Measurements from ENCODE around the gene M6PR.

The M6PR gene

DNA sequence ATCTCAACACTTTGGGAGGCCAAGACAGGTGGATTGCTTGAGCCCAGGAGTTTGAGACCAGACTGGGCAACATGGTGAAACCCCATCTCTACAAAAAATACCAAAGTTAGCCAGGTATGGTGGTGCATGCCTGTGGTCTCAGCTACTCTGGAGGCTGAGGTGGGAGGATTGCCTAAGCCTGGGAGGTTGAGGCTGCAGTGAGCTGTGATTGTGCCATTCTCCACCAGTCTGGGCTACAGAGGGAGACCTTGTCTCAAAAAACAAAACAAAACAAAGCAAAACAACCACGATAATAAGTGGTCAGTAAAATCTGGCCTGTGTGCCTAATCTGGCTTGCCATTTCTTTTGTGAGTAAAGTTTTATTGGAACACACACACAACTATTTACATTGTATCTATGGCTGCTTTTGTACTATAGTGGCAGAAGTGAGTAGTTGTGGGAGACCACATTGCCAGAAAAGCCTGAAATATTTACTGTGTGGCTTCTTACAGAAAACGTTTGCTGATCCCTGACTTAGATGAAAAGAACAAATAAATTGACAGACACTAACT lies 20.5 kb upstream of the M6PR start:
- Mint-ChIP-seq H3K36me3 (ENCODE audit: low read depth) (peaks cover 47% of the 10 kb centered on the region), H3K27ac (no peak overlapping the region)

DNA sequence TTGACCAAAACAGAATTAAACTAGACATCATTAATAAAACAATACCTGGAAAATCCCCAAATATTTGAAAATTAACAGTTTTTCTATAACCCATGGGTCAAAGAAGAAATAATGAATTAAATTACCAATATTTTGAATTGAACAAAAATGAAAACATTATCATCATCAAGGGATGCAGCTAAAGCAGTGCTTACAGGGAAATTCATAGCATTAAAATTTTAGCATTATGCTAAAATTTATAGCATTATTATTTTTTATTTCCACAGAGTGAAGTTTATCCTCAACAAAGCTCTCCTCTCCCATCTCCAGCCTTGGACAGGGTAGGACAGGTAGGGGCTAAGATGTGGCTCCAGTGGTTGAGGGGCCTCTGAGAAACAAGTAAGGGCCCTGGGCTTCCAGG lies 19.3 kb upstream of the M6PR start:
- TF ChIP-seq, protein P1, sequence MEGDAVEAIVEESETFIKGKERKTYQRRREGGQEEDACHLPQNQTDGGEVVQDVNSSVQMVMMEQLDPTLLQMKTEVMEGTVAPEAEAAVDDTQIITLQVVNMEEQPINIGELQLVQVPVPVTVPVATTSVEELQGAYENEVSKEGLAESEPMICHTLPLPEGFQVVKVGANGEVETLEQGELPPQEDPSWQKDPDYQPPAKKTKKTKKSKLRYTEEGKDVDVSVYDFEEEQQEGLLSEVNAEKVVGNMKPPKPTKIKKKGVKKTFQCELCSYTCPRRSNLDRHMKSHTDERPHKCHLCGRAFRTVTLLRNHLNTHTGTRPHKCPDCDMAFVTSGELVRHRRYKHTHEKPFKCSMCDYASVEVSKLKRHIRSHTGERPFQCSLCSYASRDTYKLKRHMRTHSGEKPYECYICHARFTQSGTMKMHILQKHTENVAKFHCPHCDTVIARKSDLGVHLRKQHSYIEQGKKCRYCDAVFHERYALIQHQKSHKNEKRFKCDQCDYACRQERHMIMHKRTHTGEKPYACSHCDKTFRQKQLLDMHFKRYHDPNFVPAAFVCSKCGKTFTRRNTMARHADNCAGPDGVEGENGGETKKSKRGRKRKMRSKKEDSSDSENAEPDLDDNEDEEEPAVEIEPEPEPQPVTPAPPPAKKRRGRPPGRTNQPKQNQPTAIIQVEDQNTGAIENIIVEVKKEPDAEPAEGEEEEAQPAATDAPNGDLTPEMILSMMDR (IDR thresholded peaks at IDR 0.05): no peak
- Mint-ChIP-seq H3K9me3 (peaks cover 72% of the 10 kb centered on the region), H3K27me3 (ENCODE audit: low read depth, poor library complexity) (no peaks in the 10 kb centered on the region), H3K4me3 (no peak overlapping the region), H3K27ac (no peak overlapping the region), H3K4me1 (no peaks in the 10 kb centered on the region), H3K36me3 (ENCODE audit: low read depth) (peaks cover 51% of the 10 kb centered on the region)
- no peak for DNase-seq

More for the DNA sequence above, 20.5 kb upstream of the M6PR start:
- TF ChIP-seq, protein P1 (IDR thresholded peaks at IDR 0.05): no peak
- Mint-ChIP-seq H3K4me1 (no peaks in the 10 kb centered on the region), H3K27me3 (ENCODE audit: low read depth, poor library complexity) (no peaks in the 10 kb centered on the region), H3K4me3 (no peak overlapping the region), H3K9me3 (peaks cover 73% of the 10 kb centered on the region)
- DNase-seq: no peak

DNA sequence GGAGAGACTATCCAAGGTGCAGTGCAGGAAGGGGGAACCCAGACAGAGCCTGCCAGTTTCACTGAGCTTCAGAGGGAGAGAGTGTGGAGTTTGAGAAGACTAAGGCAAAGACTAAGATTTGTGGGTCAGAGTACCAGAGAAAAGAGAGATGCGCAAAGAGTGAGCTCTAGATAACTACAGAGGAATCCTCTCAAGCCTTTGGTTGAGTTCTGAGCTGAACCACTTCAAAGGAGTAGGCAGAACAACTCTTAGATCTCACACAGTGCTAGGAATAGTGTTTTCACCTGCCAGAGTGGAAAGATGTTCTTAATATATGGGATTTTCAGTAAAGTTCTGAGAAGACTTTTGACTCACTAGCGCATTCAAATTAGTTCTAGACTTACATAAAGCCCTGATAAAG lies 10.7 kb upstream of the M6PR start:
- Mint-ChIP-seq H3K27ac (no peak overlapping the region), H3K9me3 (peaks cover 39% of the 10 kb centered on the region), H3K4me3 (no peak overlapping the region), H3K27me3 (ENCODE audit: low read depth, poor library complexity) (no peaks in the 10 kb centered on the region), H3K4me1 (no peaks in the 10 kb centered on the region), H3K36me3 (ENCODE audit: low read depth) (peaks cover 69% of the 10 kb centered on the region)
- DNase-seq: no peak
- TF ChIP-seq, protein P1 (IDR thresholded peaks at IDR 0.05): no peak

DNA sequence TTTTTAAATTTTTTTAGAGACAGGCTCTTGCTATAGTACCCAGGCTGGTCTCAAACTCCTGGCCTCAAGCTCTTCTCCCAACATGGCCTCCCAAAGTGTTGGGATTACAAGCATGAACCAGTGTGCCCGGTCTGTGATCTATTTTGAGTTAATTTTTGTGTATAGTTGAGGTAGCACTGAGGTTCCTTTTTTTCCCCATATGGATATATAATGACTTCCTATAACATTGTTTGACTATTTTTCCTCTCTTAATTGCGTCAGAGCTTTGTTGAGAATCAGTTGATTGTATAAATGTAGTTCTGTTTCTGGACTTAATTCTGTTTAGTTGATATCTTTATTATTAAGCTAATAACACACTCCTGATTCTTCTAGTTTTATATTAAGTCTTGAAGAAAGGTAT lies 8.6 kb upstream of the M6PR start:
- no peak for DNase-seq
- Mint-ChIP-seq H3K9me3 (peaks cover 36% of the 10 kb centered on the region), H3K4me3 (no peak overlapping the region), H3K36me3 (ENCODE audit: low read depth) (peaks cover 74% of the 10 kb centered on the region), H3K27ac (no peak overlapping the region), H3K4me1 (no peaks in the 10 kb centered on the region), H3K27me3 (ENCODE audit: low read depth, poor library complexity) (peaks cover 1% of the 10 kb centered on the region)
- TF ChIP-seq, protein P1 (IDR thresholded peaks at IDR 0.05): no peak

DNA sequence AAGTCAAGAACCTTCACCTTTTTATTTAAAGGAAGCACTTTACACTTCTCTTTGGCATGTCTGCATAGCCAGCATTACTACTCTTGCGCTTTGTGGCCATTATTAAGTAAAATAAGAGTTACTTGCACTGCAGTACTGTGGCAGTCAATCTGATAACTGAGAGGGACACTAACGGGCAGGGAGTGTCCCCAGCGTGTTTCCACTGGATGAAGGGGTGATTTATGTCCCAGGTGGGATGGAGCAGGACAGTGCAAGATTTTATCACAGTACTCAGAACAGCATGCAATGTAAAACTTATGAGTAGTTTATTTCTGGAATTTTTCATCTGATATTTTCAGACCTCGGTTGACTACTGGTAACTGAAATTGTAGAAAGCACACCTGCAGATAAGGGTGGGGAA lies 8.1 kb upstream of the M6PR start:
- TF ChIP-seq, protein P1 (IDR thresholded peaks at IDR 0.05): no peak
- H3K4me1 Mint-ChIP-seq: no peaks in the 10 kb centered on the region
- peaks cover 36% of the 10 kb centered on the region for H3K9me3 Mint-ChIP-seq
- peaks cover 74% of the 10 kb centered on the region for H3K36me3 Mint-ChIP-seq (ENCODE audit: low read depth)
- DNase-seq: no peak
- no peak overlapping the region for H3K4me3 Mint-ChIP-seq
- no peak overlapping the region for H3K27ac Mint-ChIP-seq
- peaks cover 4% of the 10 kb centered on the region for H3K27me3 Mint-ChIP-seq (ENCODE audit: low read depth, poor library complexity)

DNA sequence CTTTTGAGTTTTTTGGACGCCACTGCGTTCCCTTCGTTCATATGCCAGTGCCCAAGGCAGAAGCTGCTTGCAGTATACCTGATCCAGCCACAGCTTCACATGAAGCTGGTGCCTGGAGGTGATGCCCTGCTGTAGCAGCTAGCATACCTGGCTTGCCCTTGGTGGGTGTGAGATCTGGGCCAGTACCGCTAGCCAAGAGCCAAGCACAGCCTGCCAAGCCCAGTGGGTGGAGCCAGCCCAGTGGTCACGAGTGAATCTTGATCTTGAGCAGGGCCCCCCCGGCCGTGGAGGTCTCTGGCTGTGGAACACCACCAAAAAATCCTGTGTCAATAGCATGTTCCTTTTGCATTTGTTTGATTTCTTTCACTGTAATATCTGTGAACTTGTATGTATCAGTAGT lies 7.3 kb upstream of the M6PR start:
- Mint-ChIP-seq H3K9me3 (peaks cover 33% of the 10 kb centered on the region), H3K4me3 (no peak overlapping the region), H3K27me3 (ENCODE audit: low read depth, poor library complexity) (peaks cover 4% of the 10 kb centered on the region), H3K36me3 (ENCODE audit: low read depth) (peaks cover 69% of the 10 kb centered on the region), H3K4me1 (no peaks in the 10 kb centered on the region), H3K27ac (no peak overlapping the region)
- no peak for DNase-seq
- TF ChIP-seq, protein P1 (IDR thresholded peaks at IDR 0.05): no peak
